Right ventricle myocardium superior (tissue), 1 donor: ENCODE data around the gene MRGPRX1. TPM values are rescaled to one million over a fixed set of nuclear protein-coding genes. Genes with fewer than 3 reads are reported as not detected.

Experiments
- ATAC-seq: fragments of 200-7000 bp; cut with Tn5 transposase; one replicate; pipeline ENCODE4 v1.9.1; 2020; ENCODE audit warnings: mild to moderate bottlenecking; ENCODE audit not compliant: poor library complexity
- DNase-seq: peaks from one replicate; pipeline ENCODE4 v3.0.0-alpha.2; 2020
- intact Hi-C: fragments of 100-400 bp; cut with DNase I; formaldehyde crosslinking; loops from one replicate; pipeline ENCODE4 v1.11.2; 2022
- total RNA-seq: library from RNA; stranded (reverse); fragmentation: NEBNext Ultra II Directional; extraction: Animal tissue kit (Norgen Biotek cat#: 25700); gene quantifications from one replicate; pipeline ENCODE4 v1.2.1, GENCODE V29; 2021
- donor health status: DM: no; HTN: yes; CAD: no; lungs with severe emphysema.

MRGPRX1 gene
- total RNA-seq, 1 donor from 2014 or later = not detected

DNA sequence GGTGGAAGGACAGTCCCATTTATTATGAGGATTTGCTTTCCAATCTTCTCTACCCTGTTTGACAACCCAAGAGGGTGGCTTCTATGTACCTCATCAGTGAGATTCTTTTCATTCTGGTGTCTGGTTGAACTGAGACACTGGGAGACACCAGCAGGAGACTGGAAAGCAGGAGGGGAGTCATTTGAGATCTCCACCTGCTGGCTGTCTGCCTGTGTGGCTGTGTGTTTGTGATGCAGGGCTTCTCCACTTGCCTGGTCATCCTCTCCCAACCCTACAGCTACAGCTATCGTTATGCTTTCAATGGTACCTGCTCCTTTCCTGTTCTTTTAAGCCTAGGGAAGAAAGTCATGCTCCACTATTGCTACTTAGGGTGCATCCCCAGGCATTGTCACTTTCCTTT is 48.6 kb downstream of the MRGPRX1 start:
- ATAC-seq (no peak), DNase-seq (no peak)
- intact Hi-C loops = no loop called here

Other genes starting within 250 kb of the MRGPRX1 start
- 4.3 TPM for gene TMEM86A, start 240.6 kb downstream of the MRGPRX1 start, total RNA-seq
- 0.86 TPM for gene IGSF22, start 213.2 kb downstream of the MRGPRX1 start, total RNA-seq
- 1.0 TPM for gene PTPN5, start 147.6 kb downstream of the MRGPRX1 start, total RNA-seq
- gene MRGPRX2, start 121.3 kb upstream of the MRGPRX1 start, total RNA-seq = not detected
- gene ZDHHC13, start 177.8 kb upstream of the MRGPRX1 start, total RNA-seq = 5.6 TPM